A673 (cell line): Measurements from ENCODE around the gene SETD3.

ENCODE experiments used
- CTCF ChIP-seq: fragments of 300-800, 200-600 bp; sonication (generic); conservative IDR thresholded peaks from 2 replicates; pipeline ENCODE4 v1.5.1; 2017; ENCODE audit warnings: low read depth, mild to moderate bottlenecking, antibody characterized with exemption, low read length, moderate library complexity, mixed read lengths
- EZH2 ChIP-seq: fragments of 200-600 bp; sonication (generic); IDR thresholded peaks from 2 replicates; pipeline ENCODE4 v1.6.1; 2017; ENCODE audit warnings: borderline replicate concordance, low read depth, mild to moderate bottlenecking, mixed read lengths, antibody characterized with exemption, low read length; ENCODE audit not compliant: poor library complexity, severe bottlenecking

GRCh38 chr14:99521176-99522024 lies 40.7 kb upstream of the SETD3 start:
- TF ChIP-seq CTCF: no peak
- TF ChIP-seq EZH2: no peak
